Coronary artery (tissue), 2 donors: ENCODE measurements around the gene PRMT1.

Experiments used
- DNase-seq: peaks from one replicate; pipeline ENCODE4 v3.0.0-alpha.2; 2017; ENCODE audit warnings: low spot score
- H3K27ac ChIP-seq, 2 donors: fragments of 200-600 bp; sonication (generic); one replicate each; pipeline ENCODE4 v1.5.1; 2016 to 2019
- H3K4me3 ChIP-seq: fragments of 200-600 bp; sonication (generic); 2 replicates; pipeline ENCODE4 v1.5.1; 2016; ENCODE audit warnings: mild to moderate bottlenecking, moderate library complexity
- TF ChIP-seq, protein P1 (sequence below): fragments of 200-600 bp; sonication (generic); IDR thresholded peaks from one replicate; pipeline ENCODE4 v1.5.1; 2019; ENCODE audit warnings: antibody characterized with exemption

The PRMT1 gene

DNA sequence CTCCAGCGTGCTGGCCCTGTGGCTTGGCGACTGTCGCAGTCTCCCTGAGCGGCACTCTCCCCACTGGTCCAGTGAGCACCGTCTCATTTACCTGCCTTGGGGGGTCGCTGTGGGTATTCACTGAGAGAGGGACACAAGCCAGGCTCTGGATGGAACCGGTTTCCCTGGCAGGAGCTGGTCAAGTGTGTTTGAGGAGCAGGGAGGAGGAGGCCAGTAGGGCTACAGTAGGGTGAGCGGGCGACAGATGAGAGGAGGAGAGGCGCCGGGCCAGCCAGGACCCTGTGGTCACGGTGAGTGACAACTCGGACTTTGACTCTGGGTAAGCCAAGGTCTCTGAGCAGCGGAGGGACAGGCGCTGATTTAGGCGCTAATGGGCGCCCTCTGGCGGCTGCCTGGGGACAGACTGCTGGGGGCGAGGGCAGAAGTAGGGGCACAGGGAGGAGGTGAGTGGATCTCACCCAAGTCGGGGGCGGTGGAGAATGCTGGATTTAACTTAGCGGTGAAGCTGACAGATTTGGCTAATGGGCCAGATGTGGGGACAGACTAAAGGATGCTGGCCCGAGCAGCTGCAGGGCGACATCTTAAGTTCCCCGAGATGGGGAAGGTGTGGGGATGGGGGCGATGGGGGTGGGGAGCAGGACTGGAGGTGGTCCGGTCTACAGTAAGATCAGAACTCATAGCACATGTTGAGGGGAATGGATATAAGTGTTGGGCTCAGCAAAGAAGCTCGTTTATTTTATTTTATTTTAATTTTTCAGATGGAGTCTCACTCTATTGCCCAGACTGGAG lies 4.7 kb upstream of the PRMT1 start:
- TF ChIP-seq, protein P1, sequence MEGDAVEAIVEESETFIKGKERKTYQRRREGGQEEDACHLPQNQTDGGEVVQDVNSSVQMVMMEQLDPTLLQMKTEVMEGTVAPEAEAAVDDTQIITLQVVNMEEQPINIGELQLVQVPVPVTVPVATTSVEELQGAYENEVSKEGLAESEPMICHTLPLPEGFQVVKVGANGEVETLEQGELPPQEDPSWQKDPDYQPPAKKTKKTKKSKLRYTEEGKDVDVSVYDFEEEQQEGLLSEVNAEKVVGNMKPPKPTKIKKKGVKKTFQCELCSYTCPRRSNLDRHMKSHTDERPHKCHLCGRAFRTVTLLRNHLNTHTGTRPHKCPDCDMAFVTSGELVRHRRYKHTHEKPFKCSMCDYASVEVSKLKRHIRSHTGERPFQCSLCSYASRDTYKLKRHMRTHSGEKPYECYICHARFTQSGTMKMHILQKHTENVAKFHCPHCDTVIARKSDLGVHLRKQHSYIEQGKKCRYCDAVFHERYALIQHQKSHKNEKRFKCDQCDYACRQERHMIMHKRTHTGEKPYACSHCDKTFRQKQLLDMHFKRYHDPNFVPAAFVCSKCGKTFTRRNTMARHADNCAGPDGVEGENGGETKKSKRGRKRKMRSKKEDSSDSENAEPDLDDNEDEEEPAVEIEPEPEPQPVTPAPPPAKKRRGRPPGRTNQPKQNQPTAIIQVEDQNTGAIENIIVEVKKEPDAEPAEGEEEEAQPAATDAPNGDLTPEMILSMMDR = peak; percentile 82
- peak overlapping the region in 1 of 2 donors; percentile 74 for H3K27ac ChIP-seq
- no peak for DNase-seq

DNA sequence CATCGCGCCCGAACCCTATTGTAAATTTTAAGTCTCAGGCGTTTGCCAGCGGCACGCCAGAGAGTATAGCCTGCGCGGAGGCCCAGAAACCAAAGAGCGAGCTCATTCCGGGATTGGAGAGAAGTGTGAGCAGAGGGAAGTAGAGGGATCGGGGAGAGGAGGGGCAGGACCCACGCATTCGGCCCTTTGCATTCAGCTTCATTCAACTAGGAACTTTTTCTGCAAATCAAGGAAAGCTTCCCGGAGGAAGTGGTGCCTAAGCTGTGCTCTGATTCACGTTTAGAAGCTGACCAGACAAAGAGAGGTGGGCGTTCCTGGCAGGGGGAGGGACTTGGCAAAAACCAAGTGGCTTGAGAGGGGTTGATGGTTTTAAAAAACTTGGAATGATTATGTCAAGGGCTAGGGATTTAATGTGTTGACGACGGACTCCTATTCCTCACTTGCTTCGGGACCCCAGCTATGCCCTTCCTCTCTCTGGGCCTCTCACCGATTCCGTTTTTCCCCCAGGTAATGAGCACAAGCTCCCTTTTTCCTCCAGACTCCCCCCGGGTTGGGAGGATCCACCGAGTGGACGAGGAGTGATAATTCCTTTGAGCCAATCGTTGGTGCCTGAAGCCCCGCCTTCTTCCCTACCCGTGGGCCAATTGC lies 811 bp upstream of the PRMT1 start:
- DNase-seq = no peak
- TF ChIP-seq, protein P1 = no peak
- Histone ChIP-seq H3K4me3 (peak overlapping the region; percentile 63), H3K27ac (peak overlapping the region; percentile 85 to 92)

More for the DNA sequence above, 4.7 kb upstream of the PRMT1 start:
- H3K4me3 ChIP-seq = peak overlapping the region; percentile 47

DNA sequence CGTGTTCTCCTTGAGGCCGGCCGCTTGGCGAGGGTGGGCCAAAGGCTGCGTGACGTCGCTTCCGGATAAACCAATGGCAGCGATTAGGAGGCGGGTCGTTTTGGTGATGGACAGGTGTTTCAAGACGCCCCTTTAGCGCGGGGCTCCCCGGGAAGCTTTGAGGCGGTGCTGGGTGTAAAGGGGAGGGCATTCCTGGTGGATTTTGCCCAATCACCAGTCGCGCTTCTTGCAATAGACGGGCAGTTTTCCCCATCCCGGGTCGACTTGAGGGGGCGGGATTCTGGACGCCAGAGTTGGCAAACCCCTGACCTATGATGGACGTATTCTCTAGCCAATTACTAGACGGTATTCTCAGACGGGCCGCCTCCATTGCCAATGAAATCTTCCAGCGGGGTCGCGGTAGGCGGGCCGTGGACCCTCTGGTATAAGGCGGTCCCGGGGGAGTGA lies 264 bp upstream of the PRMT1 start:
- Histone ChIP-seq H3K27ac (peak overlapping the region; percentile 86 to 97), H3K4me3 (peak overlapping the region; percentile 97)
- TF ChIP-seq, protein P1 = no peak
- DNase-seq = peak; percentile 100

DNA sequence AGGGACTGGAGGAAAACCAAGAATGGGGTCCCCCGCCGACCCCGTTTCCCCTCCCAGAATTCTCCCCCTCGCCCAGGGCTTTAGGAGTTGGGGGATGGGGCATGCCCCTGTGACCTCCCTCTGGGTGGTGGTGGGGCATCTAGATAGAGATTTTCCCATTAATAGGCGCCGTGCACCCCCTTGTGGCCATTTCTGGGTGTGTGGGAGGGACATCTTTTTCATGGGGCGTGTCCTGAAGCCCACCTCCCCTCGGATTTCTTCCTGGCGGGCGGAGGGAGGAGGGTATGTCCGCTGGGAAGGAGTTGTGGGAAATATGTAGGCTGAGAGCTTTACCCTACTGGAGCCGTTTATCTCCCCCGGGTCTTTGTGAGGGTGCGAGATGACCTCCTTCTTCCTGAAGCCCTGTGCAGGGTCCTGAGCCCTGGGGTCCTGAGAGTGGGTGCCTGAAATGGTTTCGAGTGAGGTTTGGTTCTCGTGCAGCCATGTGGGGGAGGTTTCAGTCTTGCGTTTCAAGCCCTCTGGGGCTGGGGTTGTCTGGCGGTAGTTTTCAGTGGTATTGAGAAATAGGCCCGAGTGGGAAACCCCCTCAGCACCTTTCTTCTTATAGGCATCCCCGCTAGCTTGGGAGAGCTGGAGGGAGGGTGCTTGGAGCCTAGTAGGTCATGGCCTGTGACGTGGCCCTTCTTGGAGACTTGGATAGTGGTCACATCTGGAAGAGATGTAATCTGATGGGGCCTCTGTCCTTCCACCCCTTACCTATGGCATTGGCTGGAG lies 1.0 kb downstream of the PRMT1 start:
- peak overlapping the region; percentile 97 for H3K4me3 ChIP-seq
- TF ChIP-seq, protein P1 = peak; percentile 39
- peak overlapping the region; percentile 86 to 97 for H3K27ac ChIP-seq
- DNase-seq = no peak

DNA sequence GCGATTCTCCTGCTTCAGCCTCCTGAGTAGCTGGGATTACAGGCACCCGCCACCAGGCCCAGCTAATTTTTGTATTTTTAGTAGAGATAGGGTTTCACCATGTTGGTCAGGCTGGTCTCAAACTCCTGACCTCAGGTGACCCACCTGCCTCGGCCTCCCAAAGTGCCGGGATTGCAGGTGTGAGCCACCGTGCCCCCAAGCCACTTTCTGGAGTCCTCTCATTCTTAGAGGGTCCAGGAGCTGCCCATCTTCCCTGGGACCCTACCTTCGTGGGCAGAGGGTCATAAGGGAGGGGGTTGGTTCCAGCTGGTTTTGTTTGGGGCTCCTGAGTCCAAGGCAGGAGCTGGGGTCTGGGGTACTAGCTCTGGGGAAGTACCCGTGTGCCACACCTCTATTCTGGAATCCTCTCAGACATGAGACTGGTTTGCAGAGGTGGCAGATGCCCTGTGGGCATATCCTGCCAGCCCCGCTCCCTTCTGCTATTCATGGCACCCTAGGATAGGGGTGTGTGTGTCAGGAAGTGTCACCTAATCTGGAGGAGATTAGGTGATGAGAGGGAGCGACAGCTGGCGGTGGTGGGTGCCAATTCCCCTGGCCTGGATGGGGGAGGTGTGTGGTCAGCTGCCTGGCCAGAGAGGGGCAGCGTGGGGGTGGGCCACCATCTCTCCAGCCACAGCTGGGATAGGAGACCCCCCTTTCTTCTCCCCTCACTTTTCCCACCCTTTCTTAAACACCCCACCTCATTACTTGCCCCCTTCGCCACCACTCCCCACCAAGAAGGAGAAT lies 2.1 kb downstream of the PRMT1 start:
- no peak for DNase-seq
- TF ChIP-seq, protein P1 = no peak
- no peak overlapping the region for H3K27ac ChIP-seq

DNA sequence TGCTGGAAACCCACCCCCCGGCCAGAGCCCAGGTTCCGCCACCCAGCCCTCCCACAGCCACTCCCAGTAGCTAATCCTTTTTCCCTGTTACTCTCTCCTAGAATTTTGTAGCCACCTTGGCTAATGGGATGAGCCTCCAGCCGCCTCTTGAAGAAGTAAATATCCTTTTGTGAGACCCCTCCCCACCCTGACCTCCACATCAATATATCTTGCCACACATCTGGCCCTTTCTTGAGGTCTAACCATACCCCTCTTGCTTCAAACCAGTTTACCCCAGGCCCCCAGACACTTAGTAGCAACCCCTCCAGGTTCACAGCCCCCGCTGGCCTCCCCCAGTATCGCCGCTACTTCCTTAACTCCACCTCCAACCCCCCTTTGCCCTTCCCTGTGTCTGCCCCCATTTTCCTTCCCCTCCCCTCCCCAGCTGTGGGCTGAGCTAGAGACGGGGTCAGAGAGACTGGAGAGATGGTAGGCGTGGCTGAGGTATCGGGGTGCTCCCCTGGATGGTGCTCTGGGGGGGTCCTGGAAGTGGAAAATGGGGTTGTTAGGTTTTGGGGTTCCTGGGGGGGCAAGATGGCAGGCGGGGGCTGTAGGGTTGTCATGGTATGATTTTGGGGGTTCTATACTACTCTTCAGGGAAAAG lies 2.8 kb downstream of the PRMT1 start:
- TF ChIP-seq, protein P1 = no peak
- Histone ChIP-seq H3K27ac (peak overlapping the region; percentile 29 to 74), H3K4me3 (peak overlapping the region; percentile 49)
- no peak for DNase-seq

More for the DNA sequence above, 2.1 kb downstream of the PRMT1 start:
- no peak overlapping the region for H3K4me3 ChIP-seq
